Panc1 (cell line): ENCODE measurements around the gene BCAS3.

ENCODE experiments used
- CTCF ChIP-seq: fragments of 450-650 bp; IDR thresholded peaks from 2 replicates; pipeline ENCODE4 v1.5.1; 2017; ENCODE audit warnings: mild to moderate bottlenecking
- POLR2AphosphoS5 ChIP-seq: IDR thresholded peaks from 2 replicates; pipeline ENCODE4 v1.6.1; 2012; ENCODE audit warnings: mild to moderate bottlenecking, low read depth, low read length, moderate library complexity
- REST ChIP-seq, 2 experiments: IDR thresholded peaks; 2 replicates each; pipeline ENCODE4 v1.6.1; 2011 to 2012; ENCODE audit warnings: low read depth in 2 of 2, control low read depth in 1 of 2, low read length in 1 of 2, mild to moderate bottlenecking in 1 of 2, moderate library complexity in 1 of 2; ENCODE audit not compliant: insufficient read depth in 1 of 2

DNA sequence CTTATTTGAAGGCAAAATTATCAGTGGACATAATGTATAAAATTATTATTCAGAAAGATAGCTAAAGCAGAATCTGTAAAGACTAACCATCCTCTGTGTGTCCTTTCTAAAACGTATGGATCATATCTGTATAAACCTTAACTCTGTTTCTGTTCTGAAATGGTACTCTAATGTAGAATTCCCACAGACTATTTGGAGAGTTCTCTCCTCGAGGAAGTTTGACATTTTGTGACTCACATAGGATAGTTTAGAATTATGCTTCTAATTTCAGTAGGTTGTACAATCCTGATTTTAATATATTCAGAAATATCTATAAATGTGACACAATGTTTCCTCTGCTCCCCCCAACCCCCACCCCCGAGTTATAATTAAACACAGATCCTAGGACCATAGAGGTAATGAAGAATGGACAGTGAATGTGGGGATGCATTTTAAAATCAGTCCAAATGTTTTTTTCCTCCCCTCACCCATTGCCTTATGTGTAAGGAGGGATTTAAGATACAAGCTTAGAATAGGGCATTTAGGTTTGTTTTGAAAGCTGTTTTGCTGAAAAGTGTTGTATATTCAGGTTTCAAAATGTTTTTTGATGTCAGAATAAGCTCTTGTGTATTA lies 66.8 kb downstream of the BCAS3 start:
- TF ChIP-seq CTCF (no peak), POLR2AphosphoS5 (no peak), REST (IDR thresholded peaks at IDR 0.05; ENCODE audit: insufficient read depth in 1 of 2, low read depth in 2 of 2, low read length in 1 of 2) (no peak)
